Subcutaneous abdominal adipose tissue (tissue), 5 donors: ENCODE data around the gene PDK2.

Experiments used
- H3K27ac ChIP-seq: one replicate; pipeline ENCODE4 v1.7.0; 2013; ENCODE audit warnings: low read depth, mild to moderate bottlenecking, inconsistent platforms, low read length, moderate library complexity
- H3K27me3 ChIP-seq, 5 donors: one replicate each; pipeline ENCODE4 v1.7.0; 2013; ENCODE audit warnings: low read length in 5 of 5, inconsistent platforms in 1 of 5; ENCODE audit not compliant: control insufficient read depth in 5 of 5, insufficient read depth in 4 of 5
- H3K36me3 ChIP-seq, 5 donors: one replicate each; pipeline ENCODE4 v1.7.0; 2013; ENCODE audit warnings: low read length in 5 of 5; ENCODE audit not compliant: control insufficient read depth in 5 of 5, insufficient read depth in 5 of 5
- H3K4me1 ChIP-seq, 5 donors: one replicate each; pipeline ENCODE4 v1.7.0; 2013; ENCODE audit warnings: low read length in 5 of 5, mild to moderate bottlenecking in 3 of 5, moderate library complexity in 1 of 5; ENCODE audit not compliant: control insufficient read depth in 5 of 5, insufficient read depth in 5 of 5
- H3K4me3 ChIP-seq, 5 donors: one replicate each; pipeline ENCODE4 v1.7.0; 2013; ENCODE audit warnings: low read length in 5 of 5, low read depth in 1 of 5
- H3K9ac ChIP-seq, 5 donors: one replicate each; pipeline ENCODE4 v1.7.0; 2013; ENCODE audit warnings: low read length in 5 of 5, mild to moderate bottlenecking in 4 of 5, moderate library complexity in 3 of 5
- H3K9me3 ChIP-seq, 5 donors: one replicate each; pipeline ENCODE4 v1.7.0; 2013; ENCODE audit warnings: low read length in 5 of 5; ENCODE audit not compliant: control insufficient read depth in 5 of 5
- donor health status: healthy.
- donor health status: healthy.
- donor health status: healthy.
- donor health status: healthy.
- donor health status: healthy.

The PDK2 gene

GRCh38 chr17:50087912-50088405 is 7.2 kb upstream of the PDK2 start:
- Histone ChIP-seq H3K36me3 (peaks cover 0 to 13% (median 2%) of the 10 kb centered on the region in 5 donors), H3K9ac (no peak overlapping the region), H3K27me3 (peaks cover 0 to 10% (median 0%) of the 10 kb centered on the region in 5 donors), H3K4me3 (no peak overlapping the region), H3K27ac (no peak overlapping the region), H3K4me1 (no peaks in the 10 kb centered on the region), H3K9me3 (no peaks in the 10 kb centered on the region)

DNA sequence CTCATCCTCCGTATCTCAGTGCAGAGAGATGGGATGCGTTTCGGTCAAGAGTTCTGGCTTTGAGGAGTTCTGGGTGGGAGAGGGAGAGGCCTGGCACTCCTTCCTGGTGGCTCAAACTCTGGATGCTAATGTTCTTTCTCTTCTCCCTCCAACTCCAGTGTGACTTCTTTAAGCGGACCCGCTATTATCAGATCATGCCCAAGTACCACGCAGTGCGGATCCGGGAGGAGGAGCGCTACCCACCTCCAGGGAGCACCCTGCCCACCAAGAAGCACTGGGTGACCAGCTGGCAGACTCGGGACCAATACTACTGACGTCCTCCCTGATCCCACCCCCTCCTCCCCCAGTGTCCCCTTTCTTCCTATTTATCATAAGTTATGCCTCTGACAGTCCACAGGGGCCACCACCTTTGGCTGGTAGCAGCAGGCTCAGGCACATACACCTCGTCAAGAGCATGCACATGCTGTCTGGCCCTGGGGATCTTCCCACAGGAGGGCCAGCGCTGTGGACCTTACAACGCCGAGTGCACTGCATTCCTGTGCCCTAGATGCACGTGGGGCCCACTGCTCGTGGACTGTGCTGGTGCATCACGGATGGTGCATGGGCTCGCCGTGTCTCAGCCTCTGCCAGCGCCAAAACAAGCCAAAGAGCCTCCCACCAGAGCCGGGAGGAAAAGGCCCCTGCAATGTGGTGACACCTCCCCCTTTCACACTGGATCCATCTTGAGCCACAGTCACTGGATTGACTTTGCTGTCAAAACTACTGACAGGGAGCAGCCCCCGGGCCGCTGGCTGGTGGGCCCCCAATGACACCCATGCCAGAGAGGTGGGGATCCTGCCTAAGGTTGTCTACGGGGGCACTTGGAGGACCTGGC is 6.0 kb upstream of the PDK2 start:
- Histone ChIP-seq H3K27ac (no peak overlapping the region), H3K9ac (no peak overlapping the region), H3K4me1 (peaks cover 0 to 2% (median 0%) of the 10 kb centered on the region in 5 donors), H3K4me3 (no peak overlapping the region), H3K36me3 (peaks cover 0 to 13% (median 2%) of the 10 kb centered on the region in 5 donors), H3K9me3 (no peaks in the 10 kb centered on the region), H3K27me3 (peaks cover 0 to 10% (median 0%) of the 10 kb centered on the region in 5 donors)

- Histone ChIP-seq H3K27me3 (peaks cover 0 to 10% (median 0%) of the 10 kb centered on the region in 5 donors), H3K27ac (no peak overlapping the region), H3K36me3 (peaks cover 0 to 13% (median 2%) of the 10 kb centered on the region in 5 donors), H3K4me3 (no peak overlapping the region), H3K9me3 (no peaks in the 10 kb centered on the region), H3K9ac (no peak overlapping the region), H3K4me1 (peaks cover 0 to 10% (median 7%) of the 10 kb centered on the region in 5 donors)
Measured at GRCh38 chr17:50090071-50090470, 5.1 kb upstream of the PDK2 start.

DNA sequence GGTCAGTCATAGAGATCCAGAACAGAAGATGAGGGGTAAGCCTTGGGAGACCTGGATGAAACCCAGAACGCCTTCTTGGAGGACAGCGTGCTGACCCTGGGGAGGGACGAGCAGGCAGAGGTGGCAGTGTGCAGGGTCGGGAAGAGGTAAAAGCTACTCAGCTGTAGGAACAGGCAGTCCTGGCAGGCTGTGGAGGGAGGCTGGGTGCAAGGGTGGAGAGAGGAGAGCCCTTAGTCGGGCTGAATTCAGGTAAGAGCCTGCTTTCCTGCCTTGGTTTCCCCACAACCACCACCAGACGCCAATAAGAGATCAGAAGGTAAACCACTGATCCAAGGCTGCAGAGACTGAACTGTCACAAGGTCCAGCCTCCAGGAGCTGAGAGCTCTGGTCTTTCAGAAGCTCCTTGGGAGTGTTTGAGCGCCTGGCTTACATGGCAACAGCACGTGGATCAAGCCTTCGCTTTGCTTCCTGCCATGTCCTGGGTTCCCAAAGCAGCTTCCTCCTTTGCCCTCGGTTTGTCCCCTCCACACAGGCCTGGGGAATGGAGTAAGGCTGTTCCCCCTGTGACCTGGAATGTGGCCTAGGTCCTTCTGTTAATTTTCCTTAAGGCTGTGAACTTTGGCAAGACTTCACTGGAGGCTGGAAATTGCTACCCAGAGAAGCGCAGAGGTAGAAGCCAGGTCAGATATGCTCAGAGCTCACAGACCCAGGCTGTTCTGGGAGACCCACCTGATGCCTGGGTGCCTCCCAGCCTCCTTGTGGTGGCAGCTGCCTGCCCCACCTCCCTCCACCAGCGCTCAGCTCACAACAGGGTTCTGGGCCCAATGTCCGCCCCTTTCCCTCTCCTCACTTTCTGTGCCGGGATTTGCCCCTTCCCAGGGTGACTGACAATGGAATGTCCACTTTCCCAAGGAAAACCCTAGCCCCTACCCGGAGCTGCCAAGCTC is 3.9 kb upstream of the PDK2 start:
- Histone ChIP-seq H3K4me3 (no peak overlapping the region), H3K27me3 (peaks cover 0 to 10% (median 0%) of the 10 kb centered on the region in 5 donors), H3K36me3 (peaks cover 0 to 13% (median 2%) of the 10 kb centered on the region in 5 donors), H3K4me1 (peaks cover 0 to 17% (median 14%) of the 10 kb centered on the region in 5 donors), H3K9ac (no peak overlapping the region), H3K27ac (no peak overlapping the region), H3K9me3 (no peaks in the 10 kb centered on the region)

DNA sequence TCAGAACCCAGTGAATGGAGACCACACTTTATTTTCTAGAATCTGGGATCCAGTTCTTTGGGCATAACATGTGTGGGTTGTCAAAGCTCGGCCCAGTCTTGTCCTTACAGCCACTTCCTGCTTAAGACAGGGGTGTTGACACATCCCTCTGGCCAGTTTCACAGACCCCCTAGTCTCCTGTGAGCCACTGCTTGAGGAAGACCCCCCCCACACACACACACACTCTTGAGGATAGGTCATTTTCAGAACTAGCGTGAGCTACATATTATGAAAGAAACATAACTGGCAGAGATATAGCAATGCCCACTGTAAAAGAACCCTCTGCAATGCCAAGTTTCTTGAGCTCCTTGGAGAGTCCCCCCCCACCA is 3.2 kb upstream of the PDK2 start:
- Histone ChIP-seq H3K27me3 (peaks cover 0 to 10% (median 0%) of the 10 kb centered on the region in 5 donors), H3K27ac (no peak overlapping the region), H3K9ac (no peak overlapping the region), H3K4me1 (peaks cover 2 to 24% (median 21%) of the 10 kb centered on the region in 5 donors), H3K4me3 (no peak overlapping the region), H3K9me3 (no peaks in the 10 kb centered on the region), H3K36me3 (peaks cover 0 to 14% (median 2%) of the 10 kb centered on the region in 5 donors)

DNA sequence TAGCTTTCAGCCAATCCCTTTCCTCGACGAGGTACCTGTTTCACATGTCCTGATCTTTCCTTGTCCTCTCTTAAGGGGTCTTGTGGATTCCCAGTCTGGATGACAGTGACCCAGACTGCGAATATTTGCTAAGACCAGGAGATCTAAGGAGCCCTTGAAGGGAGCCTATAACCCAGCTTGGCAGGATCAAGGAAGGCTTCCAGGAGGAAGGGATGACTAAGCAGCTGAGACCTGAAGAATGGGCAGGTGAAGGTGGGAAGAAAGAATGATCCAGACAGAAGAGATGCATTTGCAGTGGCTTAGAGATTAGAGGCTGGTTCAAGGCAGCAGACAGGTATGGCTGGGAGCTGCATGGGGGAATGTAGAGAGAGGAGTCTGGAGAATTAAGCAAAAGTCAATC is 1.9 kb upstream of the PDK2 start:
- H3K27me3 ChIP-seq: peaks cover 0 to 8% (median 0%) of the 10 kb centered on the region in 5 donors
- peaks cover 0 to 27% (median 14%) of the 10 kb centered on the region in 5 donors for H3K36me3 ChIP-seq
- H3K4me3 ChIP-seq: no peak overlapping the region
- no peaks in the 10 kb centered on the region for H3K9me3 ChIP-seq
- H3K4me1 ChIP-seq: peaks cover 5 to 35% (median 34%) of the 10 kb centered on the region in 5 donors
- no peak overlapping the region for H3K27ac ChIP-seq
- peak overlapping the region in 1 of 5 donors; percentile 2 for H3K9ac ChIP-seq

- H3K27ac ChIP-seq: no peak overlapping the region
- peak overlapping the region in 1 of 5 donors; percentile 64 for H3K9ac ChIP-seq
- H3K4me1 ChIP-seq: peaks cover 9 to 40% (median 40%) of the 10 kb centered on the region in 5 donors
- H3K36me3 ChIP-seq: peaks cover 0 to 31% (median 20%) of the 10 kb centered on the region in 5 donors
- H3K4me3 ChIP-seq: no peak overlapping the region
- H3K27me3 ChIP-seq: peaks cover 0 to 8% (median 0%) of the 10 kb centered on the region in 5 donors
- H3K9me3 ChIP-seq: no peaks in the 10 kb centered on the region
Measured at GRCh38 chr17:50093807-50094206, 1.3 kb upstream of the PDK2 start.

DNA sequence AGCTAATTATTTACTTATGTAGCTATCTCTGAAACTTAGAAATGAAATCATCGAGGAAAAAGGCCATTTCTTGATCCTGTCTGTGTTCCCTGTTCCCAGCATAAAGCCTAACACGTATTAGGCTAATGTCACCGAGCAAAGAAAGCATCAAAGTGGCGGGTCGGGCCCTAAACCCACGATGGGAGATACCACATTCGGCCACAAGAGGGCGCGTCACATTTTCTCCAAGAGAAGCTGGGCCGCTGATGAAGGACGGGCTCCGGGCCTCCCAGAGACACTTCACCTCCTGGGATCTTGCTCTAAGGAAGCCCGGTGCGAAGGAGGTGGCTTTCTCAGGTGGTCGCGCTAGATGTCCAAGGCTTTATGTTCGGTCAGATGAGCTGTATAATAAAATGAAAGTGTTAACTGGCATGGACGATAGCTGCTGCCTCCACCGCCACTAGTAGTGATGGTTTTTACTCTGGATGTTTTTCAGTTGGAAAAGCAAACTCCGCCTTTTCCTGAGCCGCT is 853 bp upstream of the PDK2 start:
- Histone ChIP-seq H3K4me1 (peaks cover 9 to 45% (median 45%) of the 10 kb centered on the region in 5 donors), H3K9me3 (no peaks in the 10 kb centered on the region), H3K36me3 (peaks cover 0 to 31% (median 23%) of the 10 kb centered on the region in 5 donors), H3K27me3 (peaks cover 0 to 5% (median 0%) of the 10 kb centered on the region in 5 donors), H3K9ac (peak overlapping the region in 4 of 5 donors; percentile 63 to 73 (median 66)), H3K27ac (peak overlapping the region; percentile 89), H3K4me3 (peak overlapping the region; percentile 83 to 91 (median 87))

- peaks cover 13 to 57% (median 55%) of the 10 kb centered on the region in 5 donors for H3K4me1 ChIP-seq
- H3K4me3 ChIP-seq: peak overlapping the region; percentile 83 to 96 (median 87)
- no peaks in the 10 kb centered on the region for H3K9me3 ChIP-seq
- H3K9ac ChIP-seq: peak overlapping the region; percentile 87 to 90 (median 88)
- no peaks in the 10 kb centered on the region for H3K27me3 ChIP-seq
- peaks cover 0 to 35% (median 31%) of the 10 kb centered on the region in 5 donors for H3K36me3 ChIP-seq
- H3K27ac ChIP-seq: peak overlapping the region; percentile 89
Measured at GRCh38 chr17:50095626-50096037, 481 bp downstream of the PDK2 start.
